ENCODE data around the gene INTU. TPM values are rescaled to one million over a fixed set of nuclear protein-coding genes. Genes with fewer than 3 reads are reported as not detected.

INTU gene
- total RNA-seq, 1 donor from 2014 or later, result 3.9 TPM

- no peak for TF ChIP-seq CTCF (IDR thresholded peaks at IDR 0.05; ENCODE audit: insufficient read depth, low read length, severe bottlenecking)
- Histone ChIP-seq H3K36me3 (ENCODE audit: control insufficient read depth, insufficient read depth, low read length) (no peaks in the 10 kb centered on the region), H3K27me3 (ENCODE audit: control insufficient read depth, insufficient read depth, low read length) (no peaks in the 10 kb centered on the region), H3K4me3 (ENCODE audit: low read depth, low read length) (no peak overlapping the region)
- no peak for FAIRE-seq
- DNase-seq (ENCODE audit: low read depth), result no peak
Observed at GRCh38 chr4:127737295-127737694, 104.5 kb downstream of the INTU start.

- no peak for FAIRE-seq
- H3K4me3 ChIP-seq (ENCODE audit: low read depth, low read length), result no peak overlapping the region
- no peaks in the 10 kb centered on the region for H3K27me3 ChIP-seq (ENCODE audit: control insufficient read depth, insufficient read depth, low read length)
- no peaks in the 10 kb centered on the region for H3K36me3 ChIP-seq (ENCODE audit: control insufficient read depth, insufficient read depth, low read length)
- TF ChIP-seq CTCF (IDR thresholded peaks at IDR 0.05; ENCODE audit: insufficient read depth, low read length, severe bottlenecking), result no peak
- DNase-seq (ENCODE audit: low read depth), result no peak
Observed at GRCh38 chr4:127741247-127741646, 108.5 kb downstream of the INTU start.

- H3K4me3 ChIP-seq (ENCODE audit: low read depth, low read length), result no peak overlapping the region
- no peak for TF ChIP-seq CTCF (IDR thresholded peaks at IDR 0.05; ENCODE audit: insufficient read depth, low read length, severe bottlenecking)
- DNase-seq (ENCODE audit: low read depth), result no peak
- H3K27me3 ChIP-seq (ENCODE audit: control insufficient read depth, insufficient read depth, low read length), result no peaks in the 10 kb centered on the region
- no peak for FAIRE-seq
- H3K36me3 ChIP-seq (ENCODE audit: control insufficient read depth, insufficient read depth, low read length), result no peaks in the 10 kb centered on the region
Observed at GRCh38 chr4:127747883-127748282, 115.1 kb downstream of the INTU start.

- Histone ChIP-seq H3K4me3 (ENCODE audit: low read depth, low read length) (no peak overlapping the region), H3K27me3 (ENCODE audit: control insufficient read depth, insufficient read depth, low read length) (no peaks in the 10 kb centered on the region), H3K36me3 (ENCODE audit: control insufficient read depth, insufficient read depth, low read length) (no peaks in the 10 kb centered on the region)
- FAIRE-seq, result no peak
- TF ChIP-seq CTCF (IDR thresholded peaks at IDR 0.05; ENCODE audit: insufficient read depth, low read length, severe bottlenecking), result no peak
- DNase-seq (ENCODE audit: low read depth), result no peak
Observed at GRCh38 chr4:127748957-127749356, 116.2 kb downstream of the INTU start.

GRCh38 chr4:127756906-127757305, 124.1 kb downstream of the INTU start:
- FAIRE-seq (no peak), DNase-seq (ENCODE audit: low read depth) (no peak)
- Histone ChIP-seq H3K27me3 (ENCODE audit: control insufficient read depth, insufficient read depth, low read length) (no peaks in the 10 kb centered on the region), H3K4me3 (ENCODE audit: low read depth, low read length) (no peak overlapping the region), H3K36me3 (ENCODE audit: control insufficient read depth, insufficient read depth, low read length) (no peaks in the 10 kb centered on the region)
- no peak for TF ChIP-seq CTCF (IDR thresholded peaks at IDR 0.05; ENCODE audit: insufficient read depth, low read length, severe bottlenecking)

GRCh38 chr4:127759228-127759820, 126.6 kb downstream of the INTU start:
- TF ChIP-seq CTCF (IDR thresholded peaks at IDR 0.05; ENCODE audit: insufficient read depth, low read length, severe bottlenecking), result no peak
- H3K27me3 ChIP-seq (ENCODE audit: control insufficient read depth, insufficient read depth, low read length), result no peaks in the 10 kb centered on the region
- FAIRE-seq (no peak), DNase-seq (ENCODE audit: low read depth) (no peak)
- H3K36me3 ChIP-seq (ENCODE audit: control insufficient read depth, insufficient read depth, low read length), result no peaks in the 10 kb centered on the region
- no peak overlapping the region for H3K4me3 ChIP-seq (ENCODE audit: low read depth, low read length)

All from bronchial epithelial cell (primary cell).